NCI-H2196 (cell line): ENCODE results near the gene ZFP1.

Experiments
- DNase-seq: peaks from one replicate; lab custom pipeline; 2025; ENCODE audit not compliant: unreplicated experiment; lab: John Stamatoyannopoulos, UW

Gene ZFP1

DNA sequence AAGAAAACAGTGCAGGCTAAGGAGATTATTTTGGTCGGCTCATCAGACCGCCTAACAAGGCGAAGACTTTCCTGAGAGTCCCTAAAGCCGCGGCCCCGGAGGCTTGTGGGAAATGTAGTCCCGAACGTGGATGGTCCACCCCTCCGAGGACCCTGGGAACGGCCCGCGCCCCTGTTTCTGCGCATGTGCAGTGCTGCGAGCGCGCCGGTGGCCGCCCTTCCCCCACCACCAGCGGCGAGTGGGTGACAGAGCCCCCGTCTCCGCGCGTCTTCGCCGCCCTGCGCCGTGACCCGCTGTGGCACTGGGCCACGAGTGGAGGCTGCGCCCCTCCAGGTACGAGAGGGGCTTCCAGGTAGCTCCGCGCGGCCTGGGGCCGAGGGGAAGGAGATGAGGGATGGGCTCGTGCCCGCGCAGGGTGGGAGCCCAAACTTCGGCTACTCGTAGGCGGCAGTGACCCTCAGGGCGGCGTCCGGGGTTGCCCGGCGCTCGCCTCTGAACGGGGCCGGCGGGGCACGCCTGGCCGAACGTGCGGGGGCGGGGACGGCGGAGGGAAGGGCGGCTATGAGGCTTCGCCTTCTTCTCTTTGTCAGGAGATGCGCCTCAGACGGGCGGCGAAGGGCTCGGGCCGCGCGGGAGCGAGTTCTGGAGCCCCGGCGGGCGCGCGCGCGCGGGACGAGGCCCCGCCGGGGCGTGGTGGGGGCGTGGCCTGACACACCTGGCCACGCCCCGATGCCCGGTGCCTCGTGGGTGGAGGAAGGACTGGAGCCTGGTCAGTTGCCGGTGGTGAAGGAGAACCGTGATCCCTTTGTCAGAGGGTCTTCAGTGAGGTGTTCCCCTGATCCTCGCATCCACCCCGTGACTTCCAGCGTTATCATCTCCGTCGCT, at the start of gene ZFP1:
TSS of gene ZFP1 (plus strand) at position 214 of the 885 bp plus-strand sequence. CDS start 4,428 bp downstream, outside the sequence.
- peak; percentile 81 for DNase-seq

- no peak for DNase-seq
Observed at GRCh38 chr16:75099075-75099667, 49.2 kb upstream of the ZFP1 start.

DNA sequence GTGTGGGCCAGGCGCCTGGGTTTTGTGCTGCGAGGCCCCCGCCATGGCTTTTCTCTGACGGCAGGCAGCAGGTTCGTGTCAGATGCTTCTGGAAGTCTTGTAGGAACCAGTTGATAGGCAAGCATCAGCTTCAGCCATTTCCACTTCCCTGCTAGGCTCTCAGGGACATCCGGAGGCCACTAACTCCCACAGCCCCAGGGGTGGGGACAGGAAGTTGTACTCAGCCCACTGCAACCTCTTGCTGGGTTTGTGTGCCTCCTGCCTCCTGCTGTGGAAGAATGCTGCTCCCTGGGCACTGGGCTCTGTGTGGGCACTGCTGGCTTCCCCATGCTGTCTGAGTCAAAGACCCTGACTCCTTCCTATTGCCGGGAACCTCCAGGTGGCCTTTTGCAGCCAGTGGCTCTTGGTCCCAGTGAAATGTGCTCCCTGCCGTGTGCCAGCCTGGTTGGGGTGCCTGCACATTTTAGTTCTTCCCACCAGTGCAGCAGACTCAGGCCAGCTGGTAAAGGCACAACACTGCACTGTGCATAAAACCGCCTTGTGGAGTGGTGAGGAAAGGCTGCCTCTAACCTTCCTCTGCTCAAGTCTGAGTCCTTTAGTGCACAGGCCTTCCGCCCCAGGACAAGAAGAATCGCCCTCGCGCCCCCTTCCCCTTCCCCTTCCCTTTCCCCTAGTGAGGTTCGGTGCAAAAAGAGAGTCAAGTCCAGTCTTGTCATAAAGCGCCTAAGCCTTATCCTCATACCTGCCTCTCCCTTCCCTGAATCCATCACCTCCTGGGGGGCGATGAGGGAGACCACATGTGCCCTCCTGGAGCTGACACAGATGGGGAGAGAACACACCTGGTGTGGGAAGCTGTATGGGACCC, 48.4 kb upstream of the ZFP1 start:
- no peak for DNase-seq

- no peak for DNase-seq
Observed at GRCh38 chr16:75100603-75100990, 47.7 kb upstream of the ZFP1 start.

GRCh38 chr16:75101635-75102034, 46.7 kb upstream of the ZFP1 start:
- DNase-seq, result no peak

GRCh38 chr16:75102595-75102994, 45.7 kb upstream of the ZFP1 start:
- no peak for DNase-seq

DNA sequence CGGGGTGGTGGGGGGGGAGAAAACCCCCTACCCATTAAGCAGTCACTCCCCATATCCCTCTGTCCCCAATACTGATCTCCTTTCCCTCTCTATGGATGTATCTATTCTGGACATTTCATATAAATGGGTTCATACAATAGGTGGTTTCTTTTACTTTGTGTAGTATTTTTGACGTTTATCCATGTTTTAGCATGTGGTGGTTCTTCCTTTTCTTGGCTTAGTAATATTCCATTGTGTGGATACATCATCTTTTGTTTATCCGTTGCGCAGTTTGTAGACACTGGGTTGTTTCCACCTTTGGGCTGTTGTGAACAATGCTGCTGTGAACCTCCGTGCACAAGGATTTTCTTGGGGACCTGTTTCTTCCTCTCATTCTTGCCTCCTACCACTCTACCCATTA, 44.3 kb upstream of the ZFP1 start:
- DNase-seq, result no peak

DNA sequence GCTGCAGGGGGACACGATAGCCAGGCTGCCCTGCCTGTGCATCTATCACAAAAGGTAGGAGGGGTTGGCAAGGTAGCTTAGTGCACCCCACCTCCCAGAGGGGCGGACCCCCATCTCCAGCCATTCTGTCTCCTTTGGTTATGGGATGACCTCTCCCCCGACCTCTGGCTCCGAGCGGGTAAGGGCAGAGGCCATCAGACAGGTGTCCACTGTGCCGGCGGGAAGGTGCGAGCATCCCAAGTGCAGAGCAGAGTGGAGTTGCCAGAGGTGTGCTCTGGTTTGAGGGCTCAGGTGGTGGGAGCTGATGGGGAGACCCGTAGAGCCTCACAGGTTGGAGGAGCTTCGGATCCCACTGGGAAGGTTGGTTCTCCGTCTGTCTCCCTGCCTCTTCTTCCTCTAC, 43.5 kb upstream of the ZFP1 start:
- DNase-seq, result no peak

GRCh38 chr16:75105306-75106061, 42.8 kb upstream of the ZFP1 start:
- DNase-seq, result no peak

GRCh38 chr16:75106351-75107274, 41.7 kb upstream of the ZFP1 start:
- no peak for DNase-seq

DNA sequence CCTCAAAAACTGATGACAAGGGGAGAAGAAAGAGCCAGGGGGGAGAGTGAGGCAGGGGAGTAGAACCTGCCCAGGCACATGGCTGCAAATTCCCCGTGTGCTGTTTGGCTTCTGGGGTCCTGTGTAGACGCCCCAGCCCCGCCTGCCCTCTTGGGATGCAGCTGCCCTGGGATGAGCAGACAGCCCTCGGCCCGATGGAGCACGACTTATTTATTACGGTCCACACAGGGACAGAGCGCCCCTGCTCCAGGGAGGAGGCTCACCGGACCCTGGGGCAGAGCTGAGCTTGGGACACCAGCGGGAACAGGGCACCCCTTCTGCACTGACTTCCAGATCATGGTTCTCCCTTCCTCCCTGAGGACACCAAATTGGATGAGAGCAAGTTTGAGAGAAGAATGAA, 40.8 kb upstream of the ZFP1 start:
- DNase-seq, result no peak

DNA sequence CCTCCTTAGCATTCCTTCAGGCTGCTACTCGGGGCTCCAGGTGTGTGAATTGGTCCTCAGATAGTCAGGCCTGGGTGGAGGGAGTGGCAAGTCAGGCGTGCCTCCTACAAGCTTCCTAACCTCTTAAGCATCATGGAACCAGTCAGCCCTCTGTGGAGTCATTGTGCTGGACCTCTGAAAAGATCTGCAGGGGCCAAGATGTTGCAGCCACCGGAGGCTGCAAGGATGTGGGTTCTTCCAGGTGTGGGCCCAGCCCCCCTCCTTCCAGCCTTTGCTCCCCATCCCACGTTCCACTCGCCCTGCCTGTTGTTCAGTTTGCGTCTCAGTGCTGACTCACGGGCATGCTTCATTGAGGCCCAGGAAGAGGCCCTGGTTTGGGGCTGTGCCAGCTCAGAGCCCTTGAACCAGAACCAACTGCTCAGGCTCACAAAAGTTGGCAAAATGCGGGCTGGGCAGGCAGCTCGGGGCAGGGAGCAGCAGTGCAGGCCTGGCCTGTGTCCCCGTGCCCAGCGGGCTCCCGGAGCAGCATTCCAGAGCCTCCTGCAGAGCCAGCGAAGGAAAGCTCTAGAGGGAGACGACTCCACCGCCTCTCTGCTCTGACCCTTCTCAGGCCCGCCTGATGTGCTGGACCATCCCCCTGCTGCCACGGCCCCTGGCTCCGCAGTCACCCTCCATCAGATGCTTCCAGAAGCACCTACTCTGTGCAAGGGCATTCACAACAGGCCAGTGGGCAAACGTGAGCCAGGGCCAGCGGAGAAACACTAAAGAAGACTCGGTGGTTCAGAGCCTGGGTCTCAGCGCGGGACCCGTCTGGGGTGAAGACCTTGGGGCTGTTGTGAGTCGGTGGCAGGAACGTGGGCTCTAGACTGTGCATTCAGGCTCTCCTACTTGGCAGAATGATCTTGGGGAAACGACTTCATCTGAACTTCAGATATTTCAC, 39.3 kb upstream of the ZFP1 start:
- peak; percentile 76 for DNase-seq

- peak; percentile 27 for DNase-seq
Observed at GRCh38 chr16:75109732-75110243, 38.5 kb upstream of the ZFP1 start.

GRCh38 chr16:75110637-75111513, 37.4 kb upstream of the ZFP1 start:
- DNase-seq, result peak; percentile 75

GRCh38 chr16:75111514-75111940, 36.8 kb upstream of the ZFP1 start:
- no peak for DNase-seq

DNA sequence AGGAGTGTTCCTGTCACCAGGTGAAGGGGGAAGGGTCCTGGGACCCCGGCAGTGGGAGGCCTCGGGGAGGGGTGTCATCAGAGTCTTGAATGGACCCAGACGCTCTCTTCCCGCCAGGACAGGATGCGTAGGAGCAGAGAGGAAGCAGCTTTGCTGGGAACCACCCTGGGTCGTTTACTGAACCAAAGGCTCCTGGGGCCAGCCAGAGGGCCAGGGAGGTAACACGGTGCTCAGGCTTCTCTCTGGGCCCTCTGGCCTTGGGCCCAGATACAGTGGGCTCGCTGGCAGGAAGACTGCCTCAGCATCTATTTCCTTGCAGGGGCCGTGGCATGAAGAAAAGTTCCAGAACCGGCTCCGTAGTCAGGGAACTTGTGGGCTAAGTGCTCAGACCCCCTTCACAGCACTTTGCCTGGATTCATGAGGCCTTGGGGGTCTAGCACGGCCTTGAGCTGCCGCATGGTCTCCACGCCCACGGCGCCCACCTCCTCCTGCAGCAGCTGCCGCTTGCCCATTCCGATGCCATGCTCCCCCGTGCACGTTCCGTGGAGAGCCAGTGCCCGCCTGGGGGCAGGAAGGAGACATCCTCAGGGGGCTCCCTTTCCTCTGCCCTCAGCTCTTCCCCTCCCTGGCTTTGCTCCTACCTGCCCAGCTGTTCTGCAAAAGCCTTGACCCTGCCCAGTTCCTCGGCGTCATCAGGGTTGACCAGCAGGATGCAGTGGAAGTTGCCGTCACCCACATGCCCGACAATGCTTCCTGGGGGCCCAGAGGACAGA, 36.2 kb upstream of the ZFP1 start:
- DNase-seq, result no peak
